Endothelial cell of hepatic sinusoid (primary cell): ENCODE data around the gene CLBA1.

Source experiments
- in situ Hi-C: cut with HindIII; loops from 2 replicates; pipeline ENCODE4 v1.10.0; 2017; ENCODE audit warnings: low sequenced_read_pairs

Gene CLBA1

DNA sequence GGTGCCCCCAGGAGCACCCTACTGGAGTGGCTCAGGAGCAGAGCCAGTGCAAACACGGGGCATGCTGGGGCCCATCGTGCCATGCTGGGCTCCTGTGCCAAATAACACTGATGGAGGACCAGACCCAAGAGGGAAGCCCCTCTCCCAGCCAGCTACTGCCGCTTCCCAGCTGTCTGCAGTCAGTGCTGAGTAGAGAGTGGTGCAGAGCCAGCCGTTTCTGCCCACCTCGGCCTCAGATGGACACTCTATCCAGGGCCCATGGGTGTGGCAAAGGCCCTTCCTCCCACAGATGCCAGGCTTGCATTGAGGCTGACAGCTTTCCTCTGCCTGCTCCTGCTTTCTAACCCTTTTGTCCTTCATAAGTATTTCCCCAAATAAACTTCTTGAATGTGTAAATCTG is 13.2 kb downstream of the CLBA1 start:
- in situ Hi-C loops, result no loop called here

DNA sequence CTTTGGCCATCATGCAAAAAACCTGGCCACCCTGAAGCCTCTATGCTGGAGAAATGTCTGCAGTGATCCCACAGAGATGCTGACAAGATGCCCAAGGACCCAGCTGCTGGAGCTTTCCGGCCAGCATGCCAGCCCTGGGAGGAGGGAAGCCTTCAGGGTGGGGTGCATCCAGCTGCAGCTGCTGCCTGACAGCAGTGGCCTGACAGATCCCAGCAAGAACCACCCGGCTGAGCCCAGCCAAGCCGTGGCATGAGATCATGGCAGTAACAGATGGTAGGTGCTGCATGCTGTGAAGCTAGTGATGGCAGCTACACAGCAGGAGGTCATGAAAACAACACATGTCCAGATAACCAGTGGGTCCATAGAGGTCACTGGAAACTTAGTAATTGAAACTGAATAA is 13.8 kb downstream of the CLBA1 start:
- in situ Hi-C loops, result no loop called here

DNA sequence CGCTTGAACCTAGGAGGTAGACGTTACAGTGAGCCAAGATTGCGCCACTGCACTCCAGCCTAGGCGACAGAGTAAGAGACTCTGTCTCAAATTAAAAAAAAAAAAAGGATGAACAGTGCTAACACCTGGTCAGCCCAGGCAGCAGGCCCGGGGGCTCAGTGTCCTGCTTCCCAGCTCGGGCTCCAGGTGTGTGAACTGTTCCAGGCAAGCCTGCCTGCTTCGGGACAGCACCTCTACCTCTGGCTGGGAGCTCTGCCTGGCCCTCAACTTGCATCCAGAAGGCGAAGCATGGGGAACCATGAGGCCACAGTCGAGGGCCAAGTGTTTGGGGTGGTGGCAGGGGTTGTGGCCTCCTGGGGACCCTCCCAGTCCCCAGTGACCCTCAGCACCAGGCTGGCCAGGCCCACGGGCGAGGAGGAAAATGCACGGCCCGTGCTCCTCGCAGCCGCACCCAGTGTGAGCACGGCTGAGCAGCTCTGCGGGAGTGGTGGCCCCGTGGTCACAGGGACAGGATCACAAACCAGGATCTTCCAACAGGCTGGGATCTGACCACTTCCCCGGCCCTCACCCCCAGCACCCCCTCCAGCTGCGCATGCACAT is 19.8 kb downstream of the CLBA1 start:
- in situ Hi-C loops, result no loop called here

DNA sequence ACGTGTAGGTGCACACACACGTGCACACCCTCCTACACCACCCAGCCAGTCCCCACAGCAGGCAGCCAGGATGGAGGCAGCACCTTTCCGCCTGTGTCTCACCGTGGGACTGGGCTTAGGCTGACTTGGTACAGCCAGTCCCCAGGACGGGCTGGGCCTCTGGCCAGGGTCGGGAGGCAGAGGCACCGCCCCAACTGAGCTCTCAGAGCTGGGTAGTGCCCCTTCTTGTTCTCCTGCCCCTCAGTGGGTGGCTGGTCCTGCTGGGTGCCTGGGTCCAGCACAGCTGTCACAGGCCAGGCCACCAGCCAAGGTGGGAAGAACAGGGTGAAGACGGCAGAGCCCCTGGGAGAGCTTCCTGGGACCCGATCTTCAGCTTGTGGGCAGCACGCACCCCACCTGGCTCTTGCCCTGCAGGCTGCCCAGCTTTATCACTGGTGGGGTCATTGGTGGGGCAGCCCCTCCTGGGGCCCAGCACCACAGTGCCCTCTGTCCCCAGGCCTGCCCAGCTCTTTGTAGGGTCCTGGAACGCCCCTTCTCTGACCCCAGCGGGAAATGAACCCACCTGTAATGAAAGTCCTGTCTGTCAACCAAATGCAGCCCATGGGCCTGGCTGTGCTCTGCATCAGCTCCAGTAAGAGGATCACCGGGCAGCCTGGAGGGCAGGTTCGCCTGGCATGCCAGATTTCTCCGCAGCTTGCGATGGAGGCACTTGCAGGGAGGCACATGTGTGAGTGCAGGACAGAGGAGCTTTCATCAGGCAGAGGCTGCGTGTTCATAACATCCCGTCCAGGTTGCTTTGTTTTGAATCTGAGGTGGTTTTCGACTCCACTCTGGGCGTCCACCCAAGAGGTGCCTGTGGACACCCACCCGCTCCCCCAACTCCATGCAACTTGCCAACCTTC is 20.6 kb downstream of the CLBA1 start:
- in situ Hi-C loops, result no loop called here

DNA sequence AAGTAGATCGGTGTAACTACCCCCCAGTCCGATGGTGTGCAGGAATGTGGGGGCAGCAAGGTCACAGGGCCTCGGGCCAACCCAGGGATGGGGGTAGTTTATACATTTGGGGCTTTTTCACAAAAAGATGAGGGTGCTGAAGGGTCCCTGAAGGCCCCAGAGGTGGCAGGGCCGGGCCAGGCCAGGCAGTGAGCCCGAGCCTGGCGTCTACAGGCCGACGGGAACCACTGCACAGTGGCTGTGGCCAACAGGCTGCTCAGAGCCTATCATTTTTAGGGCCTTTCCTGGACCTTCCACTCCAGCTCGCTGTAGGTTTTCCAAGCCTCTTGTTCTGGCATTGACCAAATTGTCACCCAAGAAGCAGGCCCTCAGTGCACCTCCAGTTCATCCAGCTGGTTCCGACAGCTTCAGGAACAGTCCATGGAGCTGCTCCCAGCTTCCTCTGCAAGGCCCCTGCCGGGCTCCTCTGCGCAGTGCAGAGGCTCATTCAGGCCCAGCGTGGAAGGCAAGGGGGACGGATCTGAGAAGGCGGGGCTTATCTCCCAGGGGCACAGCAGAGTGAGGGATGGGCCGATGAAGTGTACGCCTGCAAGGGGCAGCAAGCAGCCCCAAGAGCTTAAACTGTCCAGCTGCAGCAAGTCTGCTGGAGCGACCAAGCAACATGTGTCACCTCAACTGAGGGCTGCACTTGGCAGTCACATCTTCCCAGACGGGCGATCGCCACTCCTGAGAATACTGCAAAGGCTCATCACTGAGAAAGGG is 21.4 kb downstream of the CLBA1 start:
- in situ Hi-C loops, result no loop called here

DNA sequence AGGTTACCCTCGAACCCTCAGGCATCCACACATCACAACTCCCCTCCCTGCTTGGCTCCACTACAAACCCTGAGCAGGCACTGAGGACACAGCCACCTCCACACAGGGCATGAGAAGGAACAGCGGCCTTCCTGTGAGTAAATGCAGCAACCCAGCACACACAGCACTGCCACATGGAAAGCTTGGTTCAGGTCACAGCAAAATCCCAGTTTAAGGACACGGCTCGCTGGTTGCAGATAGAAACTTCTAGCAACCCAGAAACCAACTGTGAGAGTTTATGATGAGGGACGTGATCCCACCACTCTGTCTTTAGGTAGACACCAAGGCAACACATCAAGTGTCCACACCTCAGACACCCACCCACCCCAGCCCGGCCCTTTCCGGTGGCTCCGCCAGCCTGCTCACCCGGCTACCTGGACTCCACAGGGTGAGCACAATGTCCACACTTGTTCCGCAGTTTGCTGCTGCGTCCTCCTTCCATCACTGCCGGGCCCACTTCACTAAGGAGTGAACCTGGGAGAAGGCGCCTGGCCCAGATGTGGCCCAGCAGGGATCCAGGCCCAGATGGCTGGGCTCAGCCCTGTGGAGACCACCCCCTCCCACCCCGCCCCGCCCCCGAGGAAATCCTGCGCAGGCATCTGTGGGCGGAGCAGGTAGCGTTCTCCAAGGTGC is 22.1 kb downstream of the CLBA1 start:
- in situ Hi-C loops, result no loop called here

DNA sequence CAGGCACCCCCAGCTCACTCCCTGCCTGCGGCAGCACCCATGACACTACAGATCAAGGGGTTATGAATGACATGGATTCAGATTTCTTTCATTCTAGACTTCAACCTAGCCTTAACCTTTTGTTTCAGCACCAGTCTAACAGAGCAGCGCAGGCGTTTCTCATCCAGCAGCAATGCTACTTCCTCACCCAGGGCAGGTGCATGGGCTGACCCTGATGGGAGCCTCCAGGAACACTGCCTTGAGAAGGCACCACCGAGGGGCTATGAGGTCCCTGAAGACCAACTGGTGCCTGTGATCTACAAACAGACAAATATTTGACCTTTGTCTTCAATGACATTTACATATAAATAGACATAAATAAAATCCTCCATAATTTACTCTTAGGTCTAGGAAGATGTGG is 24.5 kb downstream of the CLBA1 start:
- in situ Hi-C loops, result loop anchor here (10.0 kb wide), 2 partner anchors 75 to 115 kb away; no protein-coding TSS in a partner anchor

DNA sequence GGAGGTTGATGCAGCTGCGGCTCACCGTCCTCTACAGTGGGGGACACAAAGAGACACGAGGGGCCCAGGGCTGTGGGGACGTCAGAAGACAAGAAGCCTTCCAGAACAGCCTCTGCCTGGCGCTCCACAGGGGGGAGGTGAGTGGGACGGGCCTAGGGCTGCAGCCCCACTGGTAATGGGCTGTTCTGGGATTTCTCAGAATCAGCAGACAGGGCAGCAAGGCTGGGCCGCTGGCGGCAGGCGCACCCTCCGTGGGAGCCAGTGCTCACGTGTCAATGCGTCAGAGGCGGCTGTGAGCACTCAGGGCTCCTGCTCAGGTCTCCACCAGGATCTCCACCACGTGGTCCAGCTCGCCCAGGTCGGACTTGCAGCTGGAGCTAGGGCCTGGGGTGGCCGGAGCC is 25.3 kb downstream of the CLBA1 start:
- in situ Hi-C loops, result loop anchor here (10.0 kb wide), 2 partner anchors 76 to 114 kb away; no protein-coding TSS in a partner anchor

DNA sequence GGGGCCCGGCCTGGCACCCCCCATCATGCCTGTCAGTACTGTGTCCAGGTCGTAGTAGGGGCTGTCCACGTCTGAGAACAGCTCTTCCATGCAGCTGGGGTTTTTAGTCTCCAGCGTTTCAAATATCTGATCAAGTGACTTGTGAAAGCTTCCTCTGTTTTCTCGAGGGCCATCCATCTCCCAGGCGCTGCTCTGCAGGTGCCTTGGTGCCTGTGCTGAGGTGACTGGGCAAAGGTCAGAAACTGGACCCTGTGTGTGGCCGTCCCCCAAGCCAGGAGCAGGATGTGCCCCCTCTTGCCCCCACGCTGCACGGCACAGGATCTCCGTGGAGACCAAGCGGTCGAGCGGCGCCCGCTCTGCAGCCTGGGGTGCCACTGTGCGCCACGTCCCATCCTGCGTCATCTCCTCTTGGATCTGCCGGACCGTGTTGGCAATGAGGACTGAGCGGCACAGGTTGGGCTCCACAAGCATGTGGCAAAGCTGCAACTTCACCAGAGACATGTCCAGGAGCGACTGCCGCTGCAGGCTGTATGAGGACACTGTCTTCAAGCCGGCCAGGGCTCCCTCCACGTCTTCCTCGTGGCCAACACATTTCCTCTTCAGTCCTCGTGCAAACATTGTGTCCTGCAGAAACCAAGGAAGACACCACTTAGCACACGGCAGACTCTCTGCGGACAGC is 25.9 kb downstream of the CLBA1 start:
- in situ Hi-C loops, result loop anchor here (10.0 kb wide), 2 partner anchors 77 to 113 kb away; no protein-coding TSS in a partner anchor

DNA sequence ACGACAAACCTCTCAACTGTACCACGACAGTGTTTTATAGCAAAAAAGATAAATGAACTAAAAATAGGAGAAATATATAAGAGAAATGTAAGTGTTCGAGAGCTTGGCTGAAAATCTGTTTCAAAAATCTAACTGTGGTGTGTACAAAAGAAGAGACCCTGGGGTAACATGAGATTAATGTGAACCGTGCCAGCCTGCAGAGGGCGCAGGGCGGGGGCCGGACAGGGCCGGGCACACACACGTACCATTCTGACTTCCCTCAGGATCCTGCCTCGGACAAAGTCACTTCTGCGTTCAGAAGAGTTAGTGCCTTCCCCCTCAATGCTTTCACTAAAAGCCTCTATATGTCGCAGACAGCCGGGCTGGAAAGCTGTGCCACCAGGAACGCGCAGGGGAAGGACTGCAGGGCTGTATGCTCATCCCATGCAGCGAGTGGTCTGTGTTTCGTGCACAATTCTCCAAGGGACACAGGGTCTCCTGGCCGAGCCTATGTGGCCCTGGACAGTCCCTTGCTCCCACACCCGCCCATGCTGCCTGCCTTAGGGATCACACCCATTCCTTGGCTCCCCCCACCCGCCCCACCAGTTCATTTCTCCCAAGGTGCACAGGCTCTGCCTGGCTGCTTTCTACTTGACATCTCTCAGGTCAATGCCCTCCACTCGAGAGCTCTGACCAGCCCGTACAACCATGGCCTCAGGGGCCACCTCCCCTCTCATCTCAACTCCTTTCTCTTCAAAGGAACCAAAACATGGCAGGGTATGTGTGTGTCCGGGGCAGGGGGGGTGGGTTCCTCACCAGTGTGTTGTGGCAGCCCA is 26.8 kb downstream of the CLBA1 start:
- in situ Hi-C loops, result loop anchor here (10.0 kb wide), 2 partner anchors 78 to 112 kb away; no protein-coding TSS in a partner anchor

DNA sequence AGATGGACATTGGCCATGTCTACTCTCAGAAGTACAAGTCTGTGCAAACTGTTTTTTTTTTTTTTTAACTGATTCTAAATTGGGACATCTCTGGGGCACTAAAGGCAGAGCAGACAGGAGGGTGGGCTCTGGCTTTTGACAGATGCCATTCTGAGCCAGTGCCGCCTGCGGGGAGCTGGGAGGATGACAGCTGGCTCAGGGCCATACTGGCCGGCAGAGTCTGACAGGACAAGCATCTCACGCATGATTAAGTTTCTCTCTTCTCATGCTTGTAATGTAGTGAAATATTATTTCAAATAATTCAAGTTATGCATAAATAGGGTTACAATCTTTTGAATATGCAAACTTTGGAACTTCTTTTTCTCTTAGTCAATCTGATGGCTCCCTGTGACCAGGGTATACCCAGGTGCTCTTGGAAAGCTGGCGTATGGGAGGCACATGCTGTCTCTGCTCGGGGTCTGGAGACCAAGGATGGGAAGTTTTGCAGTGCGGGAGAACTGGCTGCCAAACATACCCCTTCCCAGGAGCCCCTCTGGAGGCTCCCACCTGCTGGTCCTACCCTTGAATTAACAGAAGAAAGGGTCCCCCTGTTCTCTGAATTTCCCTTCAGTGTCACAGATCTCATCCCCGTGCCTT is 27.7 kb downstream of the CLBA1 start:
- in situ Hi-C loops, result loop anchor here (10.0 kb wide), 2 partner anchors 78 to 112 kb away; no protein-coding TSS in a partner anchor

DNA sequence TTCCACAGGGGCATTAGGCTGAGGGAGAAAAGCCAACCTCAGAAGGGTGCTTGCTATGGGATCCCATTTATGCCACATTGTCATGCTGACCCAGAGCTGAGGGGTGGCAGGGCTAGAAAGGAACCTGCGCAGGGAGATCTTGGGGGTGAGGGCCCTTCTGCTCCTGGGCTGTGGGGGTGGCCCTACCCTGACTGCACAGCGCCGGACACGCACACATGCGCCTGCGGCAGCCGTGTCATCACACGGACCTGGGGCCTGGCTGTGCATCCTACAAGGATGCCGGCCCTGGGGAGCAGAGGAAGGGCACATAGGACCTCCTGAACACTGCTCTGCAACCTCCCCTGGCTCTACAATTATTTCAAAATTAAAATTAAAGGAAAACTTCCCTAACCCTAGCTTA is 28.4 kb downstream of the CLBA1 start:
- in situ Hi-C loops, result loop anchor here (10.0 kb wide), 2 partner anchors 79 to 111 kb away; no protein-coding TSS in a partner anchor

DNA sequence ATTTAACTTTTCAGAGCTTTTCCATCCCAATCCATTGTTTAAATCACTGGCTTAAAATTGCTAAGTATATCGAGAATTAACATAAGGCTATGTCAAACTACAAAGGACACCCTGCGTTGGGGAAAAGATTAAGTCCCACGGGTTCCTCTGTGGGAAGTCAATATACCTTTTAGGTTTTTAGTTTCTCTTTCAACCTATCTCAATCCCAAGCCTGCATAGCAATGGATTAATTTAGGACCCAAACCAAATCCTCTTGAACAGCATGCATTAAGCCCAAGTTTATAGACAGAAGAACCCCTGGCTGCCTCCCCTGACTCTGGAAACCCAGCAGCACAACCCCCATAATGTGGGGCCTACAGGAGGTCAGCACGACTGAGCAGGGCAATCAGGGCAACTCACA is 29.0 kb downstream of the CLBA1 start:
- in situ Hi-C loops, result loop anchor here (5.0 to 10.0 kb wide), 3 partner anchors 43 to 110 kb away; no protein-coding TSS in a partner anchor

DNA sequence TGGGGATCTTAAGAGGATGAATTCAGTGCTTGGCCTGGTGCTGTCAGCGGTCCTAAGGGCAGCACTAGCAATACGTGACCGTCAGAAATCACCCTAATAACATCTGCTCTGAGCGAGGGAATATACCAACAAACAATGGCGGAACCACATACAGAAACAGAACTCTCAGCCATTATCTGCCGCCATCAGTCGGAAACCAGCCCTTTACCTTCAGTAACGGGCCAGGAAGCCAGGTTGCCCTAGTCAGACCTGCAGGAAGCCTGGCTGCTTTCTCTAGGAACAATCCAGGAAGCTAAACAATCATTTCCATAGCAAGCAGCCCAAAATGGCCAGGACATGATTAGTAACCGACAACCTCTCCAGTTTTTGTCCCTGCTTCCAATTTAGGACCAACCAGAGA is 29.7 kb downstream of the CLBA1 start:
- in situ Hi-C loops, result loop anchor here (5.0 to 10.0 kb wide), 3 partner anchors 42 to 110 kb away; no protein-coding TSS in a partner anchor

DNA sequence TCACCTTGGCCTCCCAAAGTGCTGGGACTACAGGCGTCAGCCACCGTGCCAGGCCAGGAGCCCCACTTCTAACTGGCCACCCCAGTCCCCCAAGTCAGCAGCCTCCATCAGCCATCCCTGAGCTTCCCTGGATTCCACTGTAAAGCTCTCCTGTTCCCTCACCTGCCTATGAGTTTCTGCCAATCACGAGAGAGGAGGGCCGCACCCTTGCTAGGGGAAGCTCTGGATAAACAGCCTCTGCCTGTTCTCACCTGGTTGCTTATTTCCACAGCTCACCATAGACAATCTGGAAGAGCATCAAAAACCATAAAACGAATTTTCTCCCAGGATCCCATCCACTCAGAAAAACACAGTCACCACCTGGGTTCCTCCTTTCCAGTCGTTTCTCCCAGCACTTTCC is 30.3 kb downstream of the CLBA1 start:
- in situ Hi-C loops, result loop anchor here (5.0 to 10.0 kb wide), 3 partner anchors 41 to 109 kb away; no protein-coding TSS in a partner anchor

DNA sequence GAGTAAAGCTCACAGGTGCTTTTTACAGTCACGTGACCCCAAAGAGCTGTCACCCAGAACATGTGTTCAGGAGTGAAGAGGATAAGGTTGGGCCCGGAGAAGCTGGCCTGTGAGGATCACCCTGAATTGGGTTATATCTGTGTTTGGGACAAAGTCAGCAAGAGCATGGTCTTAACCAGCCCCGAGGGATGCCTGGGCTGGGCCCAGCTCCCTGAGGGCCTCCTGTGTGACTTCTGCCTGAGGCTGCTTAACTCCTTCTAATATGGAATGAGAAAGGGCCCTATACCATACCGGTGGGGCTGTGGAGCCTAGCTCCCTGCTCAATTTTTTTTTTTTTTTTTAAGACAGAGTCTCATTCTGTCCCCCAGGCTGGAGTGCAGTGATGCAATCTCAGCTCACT is 32.8 kb downstream of the CLBA1 start:
- in situ Hi-C loops, result loop anchor here (5.0 to 10.0 kb wide), 3 partner anchors 39 to 106 kb away; no protein-coding TSS in a partner anchor

DNA sequence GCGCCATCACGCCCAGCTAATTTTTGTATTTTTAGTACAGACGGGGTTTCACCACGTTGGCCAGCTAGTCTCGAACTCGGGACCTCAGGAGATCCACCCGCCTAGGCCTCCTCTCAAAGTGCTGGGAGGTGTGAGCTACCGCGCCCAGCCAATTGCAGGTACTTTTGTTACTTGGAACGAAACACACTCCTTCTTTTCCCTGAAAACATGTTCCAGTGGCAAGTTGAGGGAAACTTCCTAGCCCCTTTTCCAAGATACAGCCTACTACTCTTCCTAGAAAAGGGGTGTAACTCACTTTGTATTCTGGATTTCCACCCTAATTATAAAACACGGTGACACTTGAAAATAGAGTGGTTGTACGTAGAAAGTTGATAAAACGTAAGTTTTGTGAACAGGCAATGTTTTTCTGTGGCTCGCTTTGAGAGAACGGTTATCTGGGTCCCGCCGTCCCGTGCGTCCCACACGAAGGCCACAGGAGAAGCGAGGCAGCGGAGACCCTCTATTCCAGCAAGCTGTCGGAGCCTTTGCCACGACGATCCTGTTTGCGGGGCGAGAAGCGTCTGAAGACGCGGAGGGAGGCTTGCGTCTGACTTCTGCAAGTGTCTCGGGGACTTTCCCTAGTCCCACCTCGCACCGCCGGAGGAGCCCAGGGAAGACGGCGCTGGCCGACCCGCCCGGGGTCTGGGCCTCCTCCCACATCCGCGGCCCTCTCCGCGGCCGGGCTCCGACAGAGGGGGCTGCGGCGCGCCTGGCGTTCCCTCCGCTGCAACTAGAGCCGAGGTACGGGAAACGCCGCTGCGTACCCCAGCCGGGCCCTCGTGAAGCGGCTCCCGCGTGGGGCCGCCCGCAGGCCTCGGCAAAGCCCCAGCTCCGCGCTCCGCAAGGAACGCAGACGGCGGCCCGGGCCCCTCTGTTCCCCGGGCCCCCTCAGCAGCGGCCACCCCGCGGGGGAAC is 34.5 kb downstream of the CLBA1 start:
- in situ Hi-C loops, result loop anchor here (5.0 to 10.0 kb wide), 3 partner anchors 37 to 105 kb away; no protein-coding TSS in a partner anchor
